C4-2B (cell line): ENCODE data around the gene UPK1A.

Experiments
- ZFX ChIP-seq: fragments of 450-650 bp; IDR thresholded peaks from 2 replicates; pipeline ENCODE4 v1.6.1; 2017
- TF ChIP-seq, protein P1 (sequence below): fragments of 450-650 bp; conservative IDR thresholded peaks from 2 replicates; pipeline ENCODE4 v1.5.1; 2017; ENCODE audit warnings: mild to moderate bottlenecking

DNA sequence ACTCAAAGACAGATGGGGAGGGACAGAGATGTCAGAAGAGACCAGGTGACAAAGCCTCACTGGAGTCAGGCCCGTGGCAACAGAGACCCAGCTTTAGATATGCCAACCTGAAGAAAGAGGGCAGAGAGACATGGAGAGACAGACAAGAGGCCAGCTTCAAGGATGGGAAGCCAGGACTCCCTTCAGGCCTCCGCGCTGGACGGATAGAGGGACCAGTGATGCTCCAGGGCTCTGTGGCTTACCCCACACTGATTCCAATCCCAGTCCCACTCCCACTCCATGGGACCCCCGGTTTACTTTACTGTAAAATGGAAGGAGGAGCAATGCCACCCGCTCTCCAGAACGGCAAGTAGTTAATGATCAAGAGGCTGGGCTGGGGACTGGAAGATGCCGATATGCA lies 26.5 kb upstream of the UPK1A start:
- TF ChIP-seq, protein P1, sequence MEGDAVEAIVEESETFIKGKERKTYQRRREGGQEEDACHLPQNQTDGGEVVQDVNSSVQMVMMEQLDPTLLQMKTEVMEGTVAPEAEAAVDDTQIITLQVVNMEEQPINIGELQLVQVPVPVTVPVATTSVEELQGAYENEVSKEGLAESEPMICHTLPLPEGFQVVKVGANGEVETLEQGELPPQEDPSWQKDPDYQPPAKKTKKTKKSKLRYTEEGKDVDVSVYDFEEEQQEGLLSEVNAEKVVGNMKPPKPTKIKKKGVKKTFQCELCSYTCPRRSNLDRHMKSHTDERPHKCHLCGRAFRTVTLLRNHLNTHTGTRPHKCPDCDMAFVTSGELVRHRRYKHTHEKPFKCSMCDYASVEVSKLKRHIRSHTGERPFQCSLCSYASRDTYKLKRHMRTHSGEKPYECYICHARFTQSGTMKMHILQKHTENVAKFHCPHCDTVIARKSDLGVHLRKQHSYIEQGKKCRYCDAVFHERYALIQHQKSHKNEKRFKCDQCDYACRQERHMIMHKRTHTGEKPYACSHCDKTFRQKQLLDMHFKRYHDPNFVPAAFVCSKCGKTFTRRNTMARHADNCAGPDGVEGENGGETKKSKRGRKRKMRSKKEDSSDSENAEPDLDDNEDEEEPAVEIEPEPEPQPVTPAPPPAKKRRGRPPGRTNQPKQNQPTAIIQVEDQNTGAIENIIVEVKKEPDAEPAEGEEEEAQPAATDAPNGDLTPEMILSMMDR, result no peak
- no peak for TF ChIP-seq ZFX
